ENCODE results near the gene NBPF12.
"Not testable (repeated sequence)": the region's sequence is repeated elsewhere in the genome, so short reads cannot be mapped to it uniquely, and the experiment has no call there.

NBPF12 gene, protein sequence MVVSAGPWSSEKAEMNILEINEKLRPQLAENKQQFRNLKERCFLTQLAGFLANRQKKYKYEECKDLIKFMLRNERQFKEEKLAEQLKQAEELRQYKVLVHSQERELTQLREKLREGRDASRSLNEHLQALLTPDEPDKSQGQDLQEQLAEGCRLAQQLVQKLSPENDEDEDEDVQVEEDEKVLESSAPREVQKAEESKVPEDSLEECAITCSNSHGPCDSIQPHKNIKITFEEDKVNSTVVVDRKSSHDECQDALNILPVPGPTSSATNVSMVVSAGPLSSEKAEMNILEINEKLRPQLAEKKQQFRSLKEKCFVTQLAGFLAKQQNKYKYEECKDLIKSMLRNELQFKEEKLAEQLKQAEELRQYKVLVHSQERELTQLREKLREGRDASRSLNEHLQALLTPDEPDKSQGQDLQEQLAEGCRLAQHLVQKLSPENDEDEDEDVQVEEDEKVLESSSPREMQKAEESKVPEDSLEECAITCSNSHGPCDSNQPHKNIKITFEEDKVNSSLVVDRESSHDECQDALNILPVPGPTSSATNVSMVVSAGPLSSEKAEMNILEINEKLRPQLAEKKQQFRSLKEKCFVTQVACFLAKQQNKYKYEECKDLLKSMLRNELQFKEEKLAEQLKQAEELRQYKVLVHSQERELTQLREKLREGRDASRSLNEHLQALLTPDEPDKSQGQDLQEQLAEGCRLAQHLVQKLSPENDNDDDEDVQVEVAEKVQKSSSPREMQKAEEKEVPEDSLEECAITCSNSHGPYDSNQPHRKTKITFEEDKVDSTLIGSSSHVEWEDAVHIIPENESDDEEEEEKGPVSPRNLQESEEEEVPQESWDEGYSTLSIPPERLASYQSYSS (N-terminal part only)

GRCh38 chr1:146938242-146938902 lies at the start of gene NBPF12:
TSS of gene NBPF12 (plus strand) at chr1:146938324. CDS start at chr1:146960144, 21,820 bp downstream.
- peak; percentile 43 for DNase-seq (ENCODE audit: low read depth)
- H3K4me3 ChIP-seq (ENCODE audit: low read length), result peak within 1 kb of the TSS; percentile 70

DNA sequence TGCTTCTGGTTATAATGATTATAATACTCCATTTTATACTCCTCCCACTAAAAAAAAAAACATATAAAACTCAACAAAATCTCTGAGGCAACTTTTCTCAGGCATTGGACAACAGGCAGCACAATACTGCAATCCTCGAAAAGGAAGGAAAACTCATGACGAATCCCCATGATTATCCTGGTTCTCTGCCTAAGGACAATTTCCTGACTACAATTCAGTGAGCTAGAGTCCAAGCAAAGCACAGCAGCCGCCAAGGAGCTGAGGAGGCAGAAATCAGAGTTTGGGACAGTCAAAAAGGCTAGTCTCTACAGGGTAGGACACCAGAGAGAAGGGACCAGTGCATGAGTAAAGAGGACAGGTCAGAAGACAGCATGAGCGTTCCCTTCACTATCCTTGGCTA lies 46.8 kb upstream of the NBPF12 start:
- DNase-seq (ENCODE audit: low read depth), result not testable (repeated sequence)

DNA sequence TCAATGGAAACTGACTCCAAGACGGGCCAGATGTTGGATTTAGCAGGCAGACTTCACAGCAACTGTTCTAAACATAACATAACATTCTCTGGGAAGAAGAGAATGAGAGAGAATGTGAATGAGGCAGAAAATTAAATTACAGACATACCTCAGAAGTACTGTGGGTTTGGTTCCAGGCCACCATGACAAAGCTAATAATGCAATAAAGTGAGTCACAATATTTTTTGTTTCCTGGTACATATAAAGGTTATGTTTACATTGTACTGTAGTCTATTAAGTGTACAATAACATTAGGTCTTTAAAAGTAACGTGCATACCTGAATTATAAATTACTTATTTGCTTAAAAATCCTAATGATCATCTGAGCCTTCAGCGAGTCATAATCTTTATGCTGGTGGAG lies 45.8 kb upstream of the NBPF12 start:
- DNase-seq (ENCODE audit: low read depth); H3K4me3 ChIP-seq (ENCODE audit: low read length): not testable (repeated sequence)

More for the DNA sequence above, 46.8 kb upstream of the NBPF12 start:
- not testable (repeated sequence) for H3K4me3 ChIP-seq (ENCODE audit: low read length)

- not testable (repeated sequence) for H3K4me3 ChIP-seq (ENCODE audit: low read length); DNase-seq (ENCODE audit: low read depth)
These were observed 30.4 kb upstream of the NBPF12 start for GRCh38 chr1:146907565-146908261.

- H3K4me3 ChIP-seq (ENCODE audit: low read length); DNase-seq (ENCODE audit: low read depth): not testable (repeated sequence)
These were observed 25.1 kb upstream of the NBPF12 start for GRCh38 chr1:146912975-146913374.

DNA sequence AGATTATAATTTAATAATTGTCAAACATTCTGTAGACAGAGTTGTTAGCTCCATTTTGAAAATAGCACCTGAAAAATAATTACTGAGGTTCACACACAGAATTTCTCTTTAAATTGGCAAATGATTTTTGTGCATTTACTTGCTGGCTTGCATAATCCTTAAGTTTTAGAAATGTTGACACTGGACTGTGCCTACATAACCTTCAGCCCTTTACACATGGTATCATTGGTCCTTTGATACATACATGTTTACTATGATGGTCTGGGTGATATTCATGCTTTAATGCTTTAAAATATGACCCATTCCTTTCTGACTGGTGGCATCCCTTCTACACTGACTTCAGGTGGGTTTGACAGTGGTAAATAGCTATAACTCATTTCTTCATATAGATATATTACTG lies 17.3 kb upstream of the NBPF12 start:
- H3K4me3 ChIP-seq (ENCODE audit: low read length); DNase-seq (ENCODE audit: low read depth): not testable (repeated sequence)

DNA sequence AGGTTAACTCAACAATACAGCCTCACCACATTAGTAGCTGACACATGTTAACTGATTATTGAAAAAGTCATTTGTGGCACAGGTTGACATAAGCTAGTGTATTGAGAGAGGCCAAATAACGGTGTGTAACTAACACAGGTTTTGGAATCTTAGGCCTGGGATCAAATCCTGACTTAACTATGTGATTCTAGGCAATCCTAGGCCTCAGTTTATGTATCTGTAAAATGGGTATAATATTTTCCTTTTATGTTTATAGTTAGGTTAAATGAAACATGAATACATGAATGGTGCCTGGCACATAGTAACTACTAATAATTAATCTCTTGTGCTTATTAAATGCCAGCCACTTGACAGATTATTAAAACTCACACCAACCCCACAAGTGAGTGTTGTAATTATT lies 15.5 kb upstream of the NBPF12 start:
- not testable (repeated sequence) for H3K4me3 ChIP-seq (ENCODE audit: low read length); DNase-seq (ENCODE audit: low read depth)

GRCh38 chr1:146924106-146924505 lies 14.0 kb upstream of the NBPF12 start:
- DNase-seq (ENCODE audit: low read depth), result not testable (repeated sequence)

DNA sequence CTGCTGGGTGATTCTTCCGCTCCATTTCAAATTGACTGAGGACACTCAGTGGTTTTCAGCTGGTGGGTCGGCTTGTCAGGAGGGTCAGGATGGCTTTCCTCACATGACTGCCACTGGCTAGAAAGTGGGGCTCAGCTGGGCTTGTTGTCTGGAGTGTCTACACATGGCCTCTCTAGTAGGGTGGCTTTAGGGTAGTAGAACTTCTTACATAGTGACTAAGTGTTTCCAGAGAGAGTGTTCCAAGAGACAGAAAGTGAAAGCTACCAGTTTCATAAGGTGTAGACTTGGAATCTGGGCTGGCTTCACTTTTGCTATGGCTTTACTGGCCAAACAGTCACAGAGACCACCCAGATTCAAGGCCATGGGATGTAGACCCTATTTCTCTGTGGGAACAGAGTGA lies 11.7 kb upstream of the NBPF12 start:
- not testable (repeated sequence) for H3K4me3 ChIP-seq (ENCODE audit: low read length); DNase-seq (ENCODE audit: low read depth)

More at GRCh38 chr1:146924106-146924505, 14.0 kb upstream of the NBPF12 start:
- H3K4me3 ChIP-seq (ENCODE audit: low read length), result not testable (repeated sequence)

- H3K4me3 ChIP-seq (ENCODE audit: low read length); DNase-seq (ENCODE audit: low read depth): not testable (repeated sequence)
These were observed 7.9 kb upstream of the NBPF12 start for GRCh38 chr1:146930225-146930624.

GRCh38 chr1:146934390-146935223 lies 3.5 kb upstream of the NBPF12 start:
- DNase-seq (ENCODE audit: low read depth); H3K4me3 ChIP-seq (ENCODE audit: low read length): not testable (repeated sequence)

DNA sequence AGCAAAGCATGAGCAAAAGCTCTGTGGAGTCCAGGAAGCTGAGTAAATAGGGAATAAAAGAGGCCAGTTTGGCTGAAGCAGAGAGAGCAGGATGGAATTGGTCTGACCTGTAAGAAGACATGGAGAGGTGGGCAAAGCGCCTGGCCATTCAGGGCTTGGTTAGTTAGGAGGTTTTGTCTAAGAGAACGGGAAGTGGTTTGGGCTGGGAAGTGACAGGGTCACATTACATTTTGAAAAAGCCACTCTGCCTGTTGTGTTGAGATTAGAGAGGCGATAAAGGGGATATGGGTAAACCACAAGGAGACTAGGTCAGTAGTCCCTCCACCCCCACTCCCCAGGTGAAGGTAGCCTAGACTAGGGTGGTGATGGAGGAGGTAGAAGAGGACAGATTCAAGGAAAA lies 662 bp upstream of the NBPF12 start:
- not testable (repeated sequence) for H3K4me3 ChIP-seq (ENCODE audit: low read length); DNase-seq (ENCODE audit: low read depth)

- peak overlapping the region; percentile 52 for H3K4me3 ChIP-seq (ENCODE audit: low read length)
- DNase-seq (ENCODE audit: low read depth), result not testable (repeated sequence)
These were observed 1.0 kb downstream of the NBPF12 start for GRCh38 chr1:146938927-146939786.

DNA sequence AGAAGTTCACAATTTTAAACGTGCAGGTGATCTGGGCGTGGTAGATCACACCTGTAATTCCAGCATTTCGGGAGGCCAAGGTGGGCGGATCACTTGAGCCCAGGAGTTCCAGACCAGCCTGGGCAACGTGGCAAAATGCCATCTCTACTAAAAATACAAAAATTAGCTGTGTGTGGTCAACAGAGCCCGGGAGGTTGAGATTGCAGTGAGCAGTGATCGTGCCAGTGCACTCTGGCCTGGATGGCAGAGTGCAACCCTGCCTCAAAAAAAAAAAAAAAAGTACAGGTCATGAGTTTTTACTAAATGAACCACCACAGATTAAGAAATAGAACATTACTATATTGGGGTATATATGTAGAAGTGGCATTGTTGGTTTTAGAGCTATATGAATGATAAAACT lies 2.2 kb downstream of the NBPF12 start:
- not testable (repeated sequence) for H3K4me3 ChIP-seq (ENCODE audit: low read length); DNase-seq (ENCODE audit: low read depth)

GRCh38 chr1:146943342-146943886 lies 5.3 kb downstream of the NBPF12 start:
- not testable (repeated sequence) for DNase-seq (ENCODE audit: low read depth); H3K4me3 ChIP-seq (ENCODE audit: low read length)

GRCh38 chr1:146948127-146948526 lies 10.0 kb downstream of the NBPF12 start:
- not testable (repeated sequence) for DNase-seq (ENCODE audit: low read depth); H3K4me3 ChIP-seq (ENCODE audit: low read length)

- H3K4me3 ChIP-seq (ENCODE audit: low read length); DNase-seq (ENCODE audit: low read depth): not testable (repeated sequence)
These were observed 26.2 kb downstream of the NBPF12 start for GRCh38 chr1:146964340-146964739.
